ENCODE data around the gene NBEAL1. TPM values are rescaled to one million over a fixed set of nuclear protein-coding genes. Genes with fewer than 3 reads are reported as not detected.

The NBEAL1 gene
- total and polyA plus RNA-seq, 2 of the 8 experiments (the other 6 are each of a cell fraction or from before 2014, with no cell fraction given) = 2.3 to 10.7 TPM

DNA sequence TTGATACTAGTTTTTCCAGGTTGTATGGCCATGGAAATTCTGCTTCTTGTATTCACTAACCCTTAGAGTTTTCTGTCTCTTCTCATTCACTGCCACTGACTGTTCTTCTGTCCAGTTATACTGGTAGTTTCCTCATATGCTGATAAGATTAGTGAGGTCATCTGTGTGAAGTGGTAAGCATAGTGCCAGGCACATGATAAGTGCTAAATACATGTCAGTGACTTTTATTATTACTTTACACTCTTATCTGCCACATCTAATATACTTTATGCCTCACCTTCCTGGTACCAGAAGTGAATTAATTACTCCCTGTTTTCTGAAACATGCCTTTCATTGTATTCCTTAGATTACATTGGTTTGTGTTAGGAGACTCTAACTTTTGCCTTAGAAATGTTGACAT is 91.3 kb downstream of the NBEAL1 start (continued):
- TF ChIP-seq, protein P1, sequence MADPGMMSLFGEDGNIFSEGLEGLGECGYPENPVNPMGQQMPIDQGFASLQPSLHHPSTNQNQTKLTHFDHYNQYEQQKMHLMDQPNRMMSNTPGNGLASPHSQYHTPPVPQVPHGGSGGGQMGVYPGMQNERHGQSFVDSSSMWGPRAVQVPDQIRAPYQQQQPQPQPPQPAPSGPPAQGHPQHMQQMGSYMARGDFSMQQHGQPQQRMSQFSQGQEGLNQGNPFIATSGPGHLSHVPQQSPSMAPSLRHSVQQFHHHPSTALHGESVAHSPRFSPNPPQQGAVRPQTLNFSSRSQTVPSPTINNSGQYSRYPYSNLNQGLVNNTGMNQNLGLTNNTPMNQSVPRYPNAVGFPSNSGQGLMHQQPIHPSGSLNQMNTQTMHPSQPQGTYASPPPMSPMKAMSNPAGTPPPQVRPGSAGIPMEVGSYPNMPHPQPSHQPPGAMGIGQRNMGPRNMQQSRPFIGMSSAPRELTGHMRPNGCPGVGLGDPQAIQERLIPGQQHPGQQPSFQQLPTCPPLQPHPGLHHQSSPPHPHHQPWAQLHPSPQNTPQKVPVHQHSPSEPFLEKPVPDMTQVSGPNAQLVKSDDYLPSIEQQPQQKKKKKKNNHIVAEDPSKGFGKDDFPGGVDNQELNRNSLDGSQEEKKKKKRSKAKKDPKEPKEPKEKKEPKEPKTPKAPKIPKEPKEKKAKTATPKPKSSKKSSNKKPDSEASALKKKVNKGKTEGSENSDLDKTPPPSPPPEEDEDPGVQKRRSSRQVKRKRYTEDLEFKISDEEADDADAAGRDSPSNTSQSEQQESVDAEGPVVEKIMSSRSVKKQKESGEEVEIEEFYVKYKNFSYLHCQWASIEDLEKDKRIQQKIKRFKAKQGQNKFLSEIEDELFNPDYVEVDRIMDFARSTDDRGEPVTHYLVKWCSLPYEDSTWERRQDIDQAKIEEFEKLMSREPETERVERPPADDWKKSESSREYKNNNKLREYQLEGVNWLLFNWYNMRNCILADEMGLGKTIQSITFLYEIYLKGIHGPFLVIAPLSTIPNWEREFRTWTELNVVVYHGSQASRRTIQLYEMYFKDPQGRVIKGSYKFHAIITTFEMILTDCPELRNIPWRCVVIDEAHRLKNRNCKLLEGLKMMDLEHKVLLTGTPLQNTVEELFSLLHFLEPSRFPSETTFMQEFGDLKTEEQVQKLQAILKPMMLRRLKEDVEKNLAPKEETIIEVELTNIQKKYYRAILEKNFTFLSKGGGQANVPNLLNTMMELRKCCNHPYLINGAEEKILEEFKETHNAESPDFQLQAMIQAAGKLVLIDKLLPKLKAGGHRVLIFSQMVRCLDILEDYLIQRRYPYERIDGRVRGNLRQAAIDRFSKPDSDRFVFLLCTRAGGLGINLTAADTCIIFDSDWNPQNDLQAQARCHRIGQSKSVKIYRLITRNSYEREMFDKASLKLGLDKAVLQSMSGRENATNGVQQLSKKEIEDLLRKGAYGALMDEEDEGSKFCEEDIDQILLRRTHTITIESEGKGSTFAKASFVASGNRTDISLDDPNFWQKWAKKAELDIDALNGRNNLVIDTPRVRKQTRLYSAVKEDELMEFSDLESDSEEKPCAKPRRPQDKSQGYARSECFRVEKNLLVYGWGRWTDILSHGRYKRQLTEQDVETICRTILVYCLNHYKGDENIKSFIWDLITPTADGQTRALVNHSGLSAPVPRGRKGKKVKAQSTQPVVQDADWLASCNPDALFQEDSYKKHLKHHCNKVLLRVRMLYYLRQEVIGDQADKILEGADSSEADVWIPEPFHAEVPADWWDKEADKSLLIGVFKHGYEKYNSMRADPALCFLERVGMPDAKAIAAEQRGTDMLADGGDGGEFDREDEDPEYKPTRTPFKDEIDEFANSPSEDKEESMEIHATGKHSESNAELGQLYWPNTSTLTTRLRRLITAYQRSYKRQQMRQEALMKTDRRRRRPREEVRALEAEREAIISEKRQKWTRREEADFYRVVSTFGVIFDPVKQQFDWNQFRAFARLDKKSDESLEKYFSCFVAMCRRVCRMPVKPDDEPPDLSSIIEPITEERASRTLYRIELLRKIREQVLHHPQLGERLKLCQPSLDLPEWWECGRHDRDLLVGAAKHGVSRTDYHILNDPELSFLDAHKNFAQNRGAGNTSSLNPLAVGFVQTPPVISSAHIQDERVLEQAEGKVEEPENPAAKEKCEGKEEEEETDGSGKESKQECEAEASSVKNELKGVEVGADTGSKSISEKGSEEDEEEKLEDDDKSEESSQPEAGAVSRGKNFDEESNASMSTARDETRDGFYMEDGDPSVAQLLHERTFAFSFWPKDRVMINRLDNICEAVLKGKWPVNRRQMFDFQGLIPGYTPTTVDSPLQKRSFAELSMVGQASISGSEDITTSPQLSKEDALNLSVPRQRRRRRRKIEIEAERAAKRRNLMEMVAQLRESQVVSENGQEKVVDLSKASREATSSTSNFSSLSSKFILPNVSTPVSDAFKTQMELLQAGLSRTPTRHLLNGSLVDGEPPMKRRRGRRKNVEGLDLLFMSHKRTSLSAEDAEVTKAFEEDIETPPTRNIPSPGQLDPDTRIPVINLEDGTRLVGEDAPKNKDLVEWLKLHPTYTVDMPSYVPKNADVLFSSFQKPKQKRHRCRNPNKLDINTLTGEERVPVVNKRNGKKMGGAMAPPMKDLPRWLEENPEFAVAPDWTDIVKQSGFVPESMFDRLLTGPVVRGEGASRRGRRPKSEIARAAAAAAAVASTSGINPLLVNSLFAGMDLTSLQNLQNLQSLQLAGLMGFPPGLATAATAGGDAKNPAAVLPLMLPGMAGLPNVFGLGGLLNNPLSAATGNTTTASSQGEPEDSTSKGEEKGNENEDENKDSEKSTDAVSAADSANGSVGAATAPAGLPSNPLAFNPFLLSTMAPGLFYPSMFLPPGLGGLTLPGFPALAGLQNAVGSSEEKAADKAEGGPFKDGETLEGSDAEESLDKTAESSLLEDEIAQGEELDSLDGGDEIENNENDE (IDR thresholded peaks at IDR 0.05; ENCODE audit: insufficient replicate concordance, low read length) = no peak
- no peak for TF ChIP-seq CREB1 (IDR thresholded peaks at IDR 0.05)
- no peak for TF ChIP-seq TAF7 (optimal IDR thresholded peaks at IDR 0.05; ENCODE audit: borderline replicate concordance, low read depth, low read length)
- TF ChIP-seq, protein P2, sequence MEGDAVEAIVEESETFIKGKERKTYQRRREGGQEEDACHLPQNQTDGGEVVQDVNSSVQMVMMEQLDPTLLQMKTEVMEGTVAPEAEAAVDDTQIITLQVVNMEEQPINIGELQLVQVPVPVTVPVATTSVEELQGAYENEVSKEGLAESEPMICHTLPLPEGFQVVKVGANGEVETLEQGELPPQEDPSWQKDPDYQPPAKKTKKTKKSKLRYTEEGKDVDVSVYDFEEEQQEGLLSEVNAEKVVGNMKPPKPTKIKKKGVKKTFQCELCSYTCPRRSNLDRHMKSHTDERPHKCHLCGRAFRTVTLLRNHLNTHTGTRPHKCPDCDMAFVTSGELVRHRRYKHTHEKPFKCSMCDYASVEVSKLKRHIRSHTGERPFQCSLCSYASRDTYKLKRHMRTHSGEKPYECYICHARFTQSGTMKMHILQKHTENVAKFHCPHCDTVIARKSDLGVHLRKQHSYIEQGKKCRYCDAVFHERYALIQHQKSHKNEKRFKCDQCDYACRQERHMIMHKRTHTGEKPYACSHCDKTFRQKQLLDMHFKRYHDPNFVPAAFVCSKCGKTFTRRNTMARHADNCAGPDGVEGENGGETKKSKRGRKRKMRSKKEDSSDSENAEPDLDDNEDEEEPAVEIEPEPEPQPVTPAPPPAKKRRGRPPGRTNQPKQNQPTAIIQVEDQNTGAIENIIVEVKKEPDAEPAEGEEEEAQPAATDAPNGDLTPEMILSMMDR (IDR thresholded peaks at IDR 0.05; ENCODE audit: control extremely low read depth in 1 of 3, insufficient read depth in 1 of 3, low read depth in 1 of 3, low read length in 3 of 3) = no peak
- no peak for TF ChIP-seq HDAC6 (IDR thresholded peaks at IDR 0.05; ENCODE audit: low read depth, low read length)
- TF ChIP-seq SIX5 (IDR thresholded peaks at IDR 0.05; ENCODE audit: low read depth, low read length) = no peak
- no peak for TF ChIP-seq EP300 (IDR thresholded peaks at IDR 0.05; ENCODE audit: borderline replicate concordance in 1 of 2, low read depth in 2 of 2, low read length in 2 of 2)
